ENCODE data around the gene ALDOA.

The ALDOA gene

DNA sequence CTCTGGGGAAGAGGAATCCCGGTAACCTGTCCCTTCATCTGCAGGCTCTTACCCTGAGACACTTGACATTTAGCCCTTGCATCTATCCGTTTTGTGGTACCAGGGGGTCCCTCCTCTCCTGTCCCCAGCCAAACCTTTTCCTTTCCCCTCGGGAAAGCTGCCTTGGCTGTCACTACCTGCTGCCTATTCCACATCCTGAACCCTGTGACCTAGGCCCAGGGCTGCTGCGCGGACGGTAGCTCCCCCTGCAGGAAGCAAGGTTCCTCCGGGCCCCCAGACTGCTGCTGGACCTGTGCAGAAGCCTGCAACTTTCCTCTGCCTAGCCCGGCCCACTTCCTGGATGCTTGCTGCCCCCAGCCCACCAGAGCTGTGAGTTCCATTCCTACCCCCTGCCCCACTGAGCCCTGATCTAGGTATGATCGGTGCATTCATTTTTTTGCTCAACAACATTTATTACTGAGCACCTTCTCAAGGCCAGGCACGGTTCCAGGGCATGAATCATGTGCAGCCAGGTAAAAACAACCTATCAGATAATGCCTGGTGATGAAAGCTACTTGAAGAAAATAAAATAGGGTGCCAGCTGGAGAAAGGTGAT is 10.5 kb upstream of the ALDOA start:
- no peak overlapping the region for H3K4me3 ChIP-seq (ENCODE audit: insufficient read length, low read depth)

DNA sequence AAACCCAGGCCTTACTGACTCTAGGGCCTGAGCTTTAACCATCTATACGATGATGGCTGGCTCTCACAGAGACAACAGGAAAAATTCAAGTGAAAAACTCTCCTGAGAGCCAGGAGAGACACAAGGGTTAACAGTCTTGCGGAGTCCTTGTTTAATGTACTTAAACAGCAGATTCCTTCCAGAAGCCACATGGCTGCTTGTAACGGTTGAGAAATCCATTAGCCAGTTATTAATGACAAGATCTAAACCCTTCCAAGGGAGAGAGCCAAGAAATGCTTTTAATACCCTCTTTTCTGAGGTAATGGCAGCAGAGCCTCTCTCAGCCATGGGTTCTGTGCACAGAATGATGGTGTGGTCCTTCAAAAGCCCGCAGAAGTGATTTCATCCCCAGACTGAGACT is 5.2 kb upstream of the ALDOA start:
- H3K9ac ChIP-seq (ENCODE audit: insufficient read length, low read depth): no peak overlapping the region
- no peaks in the 10 kb centered on the region for H3K27me3 ChIP-seq (ENCODE audit: insufficient read depth, insufficient read length)
- no peak for DNase-seq (ENCODE audit: low read depth, low spot score)
- peaks cover 11% of the 10 kb centered on the region for H3K36me3 ChIP-seq (ENCODE audit: insufficient read depth, insufficient read length, low read length)
- H3K4me1 ChIP-seq (ENCODE audit: insufficient read depth, insufficient read length): peaks cover 10% of the 10 kb centered on the region
- no peaks in the 10 kb centered on the region for H3K9me3 ChIP-seq (ENCODE audit: insufficient read depth, low read length)
- no peak overlapping the region for H3K4me3 ChIP-seq (ENCODE audit: insufficient read length, low read depth)
- TF ChIP-seq ZNF274 (IDR thresholded peaks at IDR 0.05; ENCODE audit: low read depth, low read length) (no peak), SUZ12 (IDR thresholded peaks at IDR 0.05; ENCODE audit: extremely low read depth, insufficient read depth, insufficient read length) (no peak), YY1 (IDR thresholded peaks at IDR 0.05; ENCODE audit: insufficient read depth, insufficient read length) (no peak)

More for the DNA sequence above, 10.5 kb upstream of the ALDOA start:
- Histone ChIP-seq H3K9me3 (ENCODE audit: insufficient read depth, low read length) (no peaks in the 10 kb centered on the region), H3K4me1 (ENCODE audit: insufficient read depth, insufficient read length) (peaks cover 10% of the 10 kb centered on the region), H3K9ac (ENCODE audit: insufficient read length, low read depth) (peak overlapping the region; percentile 51), H3K27me3 (ENCODE audit: insufficient read depth, insufficient read length) (no peaks in the 10 kb centered on the region), H3K36me3 (ENCODE audit: insufficient read depth, insufficient read length, low read length) (peaks cover 11% of the 10 kb centered on the region)
- no peak for DNase-seq (ENCODE audit: low read depth, low spot score)
- TF ChIP-seq SUZ12 (IDR thresholded peaks at IDR 0.05; ENCODE audit: extremely low read depth, insufficient read depth, insufficient read length): no peak
- TF ChIP-seq ZNF274 (IDR thresholded peaks at IDR 0.05; ENCODE audit: low read depth, low read length): no peak
- TF ChIP-seq YY1 (IDR thresholded peaks at IDR 0.05; ENCODE audit: insufficient read depth, insufficient read length): no peak

DNA sequence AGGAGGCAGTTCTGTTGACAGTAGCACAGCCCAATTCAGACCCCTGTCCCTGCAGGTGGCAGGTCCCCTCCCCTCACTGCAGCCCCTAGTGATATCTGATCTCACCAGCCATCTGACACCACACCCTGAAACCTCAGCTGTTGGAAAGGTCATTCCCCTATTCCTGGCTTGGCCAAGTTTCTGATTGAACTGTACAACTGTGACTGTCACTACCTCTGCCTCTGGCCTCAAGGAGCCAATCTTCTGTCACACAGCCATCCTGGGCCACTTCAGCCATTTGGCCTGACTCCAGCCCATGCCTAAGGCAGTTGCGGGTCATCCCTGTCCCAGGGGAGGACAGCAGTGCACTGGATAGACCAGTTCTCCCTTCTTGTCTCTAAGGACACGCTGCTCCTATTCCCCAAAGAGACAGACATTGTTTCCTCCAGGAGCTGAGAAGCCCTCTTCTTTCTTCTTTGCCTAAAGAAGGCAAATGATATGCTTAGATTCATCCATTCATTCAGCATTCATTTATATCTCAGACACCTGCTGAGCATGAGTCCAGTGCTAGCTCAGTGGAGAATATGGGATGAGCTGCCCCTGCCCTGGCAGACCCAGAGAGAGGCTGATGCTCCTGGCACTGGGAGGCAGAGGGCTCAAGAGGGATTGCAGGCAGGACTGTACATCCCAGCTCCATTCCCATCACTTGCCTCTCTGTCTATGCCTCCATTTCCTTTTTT is 4.6 kb upstream of the ALDOA start:
- TF ChIP-seq YY1 (IDR thresholded peaks at IDR 0.05; ENCODE audit: insufficient read depth, insufficient read length) (no peak), SUZ12 (IDR thresholded peaks at IDR 0.05; ENCODE audit: extremely low read depth, insufficient read depth, insufficient read length) (no peak), ZNF274 (IDR thresholded peaks at IDR 0.05; ENCODE audit: low read depth, low read length) (no peak)
- H3K36me3 ChIP-seq (ENCODE audit: insufficient read depth, insufficient read length, low read length): peaks cover 14% of the 10 kb centered on the region
- DNase-seq (ENCODE audit: low read depth, low spot score): no peak
- H3K27me3 ChIP-seq (ENCODE audit: insufficient read depth, insufficient read length): no peaks in the 10 kb centered on the region
- H3K9ac ChIP-seq (ENCODE audit: insufficient read length, low read depth): peak overlapping the region; percentile 14
- no peaks in the 10 kb centered on the region for H3K9me3 ChIP-seq (ENCODE audit: insufficient read depth, low read length)
- H3K4me3 ChIP-seq (ENCODE audit: insufficient read length, low read depth): no peak overlapping the region
- H3K4me1 ChIP-seq (ENCODE audit: insufficient read depth, insufficient read length): peaks cover 10% of the 10 kb centered on the region

DNA sequence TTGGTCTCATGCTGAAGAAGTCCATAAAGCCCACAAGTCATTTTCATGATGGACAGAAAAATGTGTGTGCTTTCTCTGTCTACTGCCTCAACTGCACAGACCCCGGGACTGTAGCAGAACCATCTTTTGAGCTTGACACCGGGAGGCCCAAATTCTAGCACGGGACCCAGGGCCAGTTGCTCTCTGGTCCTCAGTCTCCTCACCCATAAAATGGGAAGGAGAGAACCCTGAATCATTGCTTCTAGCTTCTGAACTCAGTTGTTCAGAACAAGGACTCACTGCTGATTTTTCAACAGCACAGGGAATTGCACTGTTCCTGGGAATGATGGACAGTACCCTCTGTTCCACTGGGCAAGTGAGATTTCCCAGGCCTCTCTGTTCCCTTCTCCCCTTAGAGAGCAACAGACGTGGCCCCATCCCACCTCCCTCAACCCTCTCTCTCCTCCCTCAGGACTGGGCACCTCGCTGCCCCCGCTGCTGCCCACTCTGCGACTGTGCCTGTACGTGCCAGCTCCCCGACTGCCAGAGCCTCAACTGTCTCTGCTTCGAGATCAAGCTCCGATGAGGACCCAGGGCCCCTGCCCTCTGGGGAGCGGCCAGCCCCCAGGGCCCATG is 2.2 kb upstream of the ALDOA start:
- Histone ChIP-seq H3K4me1 (ENCODE audit: insufficient read depth, insufficient read length) (peaks cover 21% of the 10 kb centered on the region), H3K27me3 (ENCODE audit: insufficient read depth, insufficient read length) (no peaks in the 10 kb centered on the region), H3K9ac (ENCODE audit: insufficient read length, low read depth) (peak overlapping the region; percentile 99), H3K9me3 (ENCODE audit: insufficient read depth, low read length) (no peaks in the 10 kb centered on the region), H3K36me3 (ENCODE audit: insufficient read depth, insufficient read length, low read length) (peaks cover 34% of the 10 kb centered on the region), H3K4me3 (ENCODE audit: insufficient read length, low read depth) (peak overlapping the region; percentile 92)
- TF ChIP-seq YY1 (IDR thresholded peaks at IDR 0.05; ENCODE audit: insufficient read depth, insufficient read length): no peak
- no peak for TF ChIP-seq SUZ12 (IDR thresholded peaks at IDR 0.05; ENCODE audit: extremely low read depth, insufficient read depth, insufficient read length)
- TF ChIP-seq ZNF274 (IDR thresholded peaks at IDR 0.05; ENCODE audit: low read depth, low read length): no peak
- DNase-seq (ENCODE audit: low read depth, low spot score): no peak

DNA sequence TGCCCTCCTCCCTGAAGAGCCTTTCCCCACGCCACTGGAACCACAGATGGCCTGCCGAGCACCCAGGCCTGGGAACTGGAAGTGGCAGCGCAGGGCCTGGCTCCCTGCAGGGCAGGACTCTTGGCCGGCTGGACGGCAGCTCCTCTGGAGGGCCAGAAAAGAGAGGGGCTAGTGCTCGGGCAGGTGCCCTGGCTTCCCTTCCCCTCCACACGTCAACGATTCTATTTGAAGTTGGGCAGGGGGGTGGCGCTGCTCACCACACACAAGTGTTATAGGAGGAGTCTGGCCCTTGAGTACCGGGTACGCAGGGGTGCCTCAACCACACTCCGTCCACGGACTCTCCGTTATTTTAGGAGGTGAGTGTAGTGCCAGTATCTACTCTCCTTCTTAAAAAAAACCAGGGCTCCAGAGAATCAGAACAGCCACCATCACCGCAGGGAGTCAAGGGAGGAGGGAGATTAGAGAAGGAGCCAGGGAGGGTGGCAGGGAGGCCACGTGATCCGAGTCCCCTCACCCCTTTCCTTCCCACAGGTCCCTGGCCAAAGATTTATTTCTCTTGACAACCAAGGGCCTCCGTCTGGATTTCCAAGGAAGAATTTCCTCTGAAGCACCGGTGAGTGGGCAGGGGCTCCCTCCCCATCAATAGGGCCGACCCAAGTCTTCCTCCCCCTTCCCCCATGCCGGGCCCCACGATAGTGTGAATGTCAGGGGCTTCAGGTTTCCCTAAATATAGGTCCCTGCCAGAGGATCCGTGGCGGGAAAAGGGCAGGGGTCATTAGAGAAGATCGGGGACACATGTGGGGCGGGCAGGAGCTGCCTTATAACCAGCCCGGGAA is 1.4 kb upstream of the ALDOA start:
- Histone ChIP-seq H3K4me3 (ENCODE audit: insufficient read length, low read depth) (peak overlapping the region; percentile 92), H3K36me3 (ENCODE audit: insufficient read depth, insufficient read length, low read length) (peaks cover 36% of the 10 kb centered on the region), H3K9ac (ENCODE audit: insufficient read length, low read depth) (peak overlapping the region; percentile 99), H3K4me1 (ENCODE audit: insufficient read depth, insufficient read length) (peaks cover 28% of the 10 kb centered on the region), H3K9me3 (ENCODE audit: insufficient read depth, low read length) (no peaks in the 10 kb centered on the region), H3K27me3 (ENCODE audit: insufficient read depth, insufficient read length) (no peaks in the 10 kb centered on the region)
- DNase-seq (ENCODE audit: low read depth, low spot score): no peak
- TF ChIP-seq YY1 (IDR thresholded peaks at IDR 0.05; ENCODE audit: insufficient read depth, insufficient read length): no peak
- TF ChIP-seq SUZ12 (IDR thresholded peaks at IDR 0.05; ENCODE audit: extremely low read depth, insufficient read depth, insufficient read length): no peak
- no peak for TF ChIP-seq ZNF274 (IDR thresholded peaks at IDR 0.05; ENCODE audit: low read depth, low read length)

DNA sequence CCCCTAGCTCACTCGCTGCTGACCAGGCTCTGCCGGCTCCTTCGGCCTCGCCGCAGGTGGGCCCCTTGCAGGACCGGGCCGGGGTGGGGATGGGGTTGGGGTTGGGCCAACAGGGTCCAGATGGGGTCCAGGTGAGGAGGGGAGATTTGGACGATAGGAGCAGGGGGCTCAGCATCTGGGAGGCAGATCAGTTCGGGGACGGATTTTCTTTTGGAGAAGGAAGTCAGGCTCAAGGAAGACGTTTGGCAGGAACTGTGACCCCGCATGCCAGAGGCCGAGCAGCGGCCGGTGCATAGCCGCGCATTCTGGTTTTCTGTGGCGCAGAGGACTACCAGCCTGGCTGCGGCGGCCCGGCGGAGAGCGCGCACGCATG is 845 bp upstream of the ALDOA start:
- Histone ChIP-seq H3K36me3 (ENCODE audit: insufficient read depth, insufficient read length, low read length) (peaks cover 39% of the 10 kb centered on the region), H3K4me3 (ENCODE audit: insufficient read length, low read depth) (peak overlapping the region; percentile 92), H3K9ac (ENCODE audit: insufficient read length, low read depth) (peak overlapping the region; percentile 99), H3K4me1 (ENCODE audit: insufficient read depth, insufficient read length) (peaks cover 34% of the 10 kb centered on the region), H3K9me3 (ENCODE audit: insufficient read depth, low read length) (no peaks in the 10 kb centered on the region), H3K27me3 (ENCODE audit: insufficient read depth, insufficient read length) (no peaks in the 10 kb centered on the region)
- no peak for DNase-seq (ENCODE audit: low read depth, low spot score)
- TF ChIP-seq ZNF274 (IDR thresholded peaks at IDR 0.05; ENCODE audit: low read depth, low read length): no peak
- TF ChIP-seq SUZ12 (IDR thresholded peaks at IDR 0.05; ENCODE audit: extremely low read depth, insufficient read depth, insufficient read length): no peak
- no peak for TF ChIP-seq YY1 (IDR thresholded peaks at IDR 0.05; ENCODE audit: insufficient read depth, insufficient read length)
